ENCODE data around the gene NDUFA13. TPM values are rescaled to one million over a fixed set of nuclear protein-coding genes. Genes with fewer than 3 reads are reported as not detected.

The NDUFA13 gene
- total RNA-seq, 4 donors from 2014 or later, result 31.4 to 179 (median 108) TPM

- DNase-seq (ENCODE audit: low spot score in 2 of 2), result no peak
- intact Hi-C loops (cut with DNase I; ENCODE audit: low total_unique reads), result loop anchor here (5.0 kb wide), 1 partner anchor 123 kb away; no protein-coding TSS in a partner anchor
- no peak overlapping the region for H3K4me3 ChIP-seq (ENCODE audit: low read depth, poor library complexity, severe bottlenecking)
- WGBS, 2 donors, result 32 to 39% methylated on average over 9 of the region's 9 CpGs
- TF ChIP-seq POLR2A (IDR thresholded peaks at IDR 0.05), result no peak
- no peak for TF ChIP-seq CTCF (IDR thresholded peaks at IDR 0.05)
Measured at GRCh38 chr19:19489804-19490204, 26.2 kb upstream of the NDUFA13 start.

DNA sequence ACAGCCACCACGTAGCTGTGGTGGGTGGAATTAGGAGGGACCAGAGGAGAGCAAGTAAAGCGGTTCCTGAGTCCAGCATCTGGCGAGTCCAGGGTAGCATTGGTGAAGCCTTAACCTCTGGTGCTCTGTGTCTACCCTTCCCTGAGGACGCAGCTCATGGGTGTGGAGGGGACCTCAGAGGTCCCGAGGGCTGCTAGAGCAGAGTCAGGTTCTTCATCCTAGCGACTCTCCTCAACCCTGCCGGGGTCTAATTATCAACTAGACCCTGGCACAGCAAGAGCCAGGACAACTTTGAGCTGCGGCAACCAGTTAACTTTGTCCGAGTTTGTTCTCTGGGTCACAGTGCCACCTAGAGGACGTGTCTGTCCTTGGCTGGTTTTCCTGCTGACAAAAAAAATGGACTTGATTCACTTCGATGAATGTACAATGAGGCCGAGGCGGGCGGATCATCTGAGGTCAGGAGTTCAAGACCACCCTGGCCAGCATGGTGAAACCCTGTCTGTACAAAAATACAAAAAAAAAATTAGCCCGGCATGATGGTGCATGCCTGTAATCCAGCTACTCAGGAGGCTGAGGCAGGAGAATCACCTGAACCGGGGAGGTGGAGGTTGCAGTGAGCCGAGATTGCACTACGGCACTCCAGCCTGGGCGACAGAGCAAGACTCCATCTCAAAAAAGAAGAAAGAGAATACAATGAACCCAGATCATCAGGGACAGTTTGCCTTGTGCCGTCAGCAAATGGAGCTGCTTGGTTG, 25.6 kb upstream of the NDUFA13 start:
- peak in 1 of 3 donors; percentile 61 for TF ChIP-seq CTCF (IDR thresholded peaks at IDR 0.05)
- TF ChIP-seq POLR2A (IDR thresholded peaks at IDR 0.05), result no peak
- 21 to 26% methylated on average over 19 to 20 of the region's 20 CpGs for WGBS, 2 donors
- H3K4me3 ChIP-seq (ENCODE audit: low read depth, poor library complexity, severe bottlenecking), result no peak overlapping the region
- peak; percentile 81 to 96 for DNase-seq (ENCODE audit: low spot score in 2 of 2)
- intact Hi-C loops (cut with DNase I; ENCODE audit: low total_unique reads), result no loop called here

DNA sequence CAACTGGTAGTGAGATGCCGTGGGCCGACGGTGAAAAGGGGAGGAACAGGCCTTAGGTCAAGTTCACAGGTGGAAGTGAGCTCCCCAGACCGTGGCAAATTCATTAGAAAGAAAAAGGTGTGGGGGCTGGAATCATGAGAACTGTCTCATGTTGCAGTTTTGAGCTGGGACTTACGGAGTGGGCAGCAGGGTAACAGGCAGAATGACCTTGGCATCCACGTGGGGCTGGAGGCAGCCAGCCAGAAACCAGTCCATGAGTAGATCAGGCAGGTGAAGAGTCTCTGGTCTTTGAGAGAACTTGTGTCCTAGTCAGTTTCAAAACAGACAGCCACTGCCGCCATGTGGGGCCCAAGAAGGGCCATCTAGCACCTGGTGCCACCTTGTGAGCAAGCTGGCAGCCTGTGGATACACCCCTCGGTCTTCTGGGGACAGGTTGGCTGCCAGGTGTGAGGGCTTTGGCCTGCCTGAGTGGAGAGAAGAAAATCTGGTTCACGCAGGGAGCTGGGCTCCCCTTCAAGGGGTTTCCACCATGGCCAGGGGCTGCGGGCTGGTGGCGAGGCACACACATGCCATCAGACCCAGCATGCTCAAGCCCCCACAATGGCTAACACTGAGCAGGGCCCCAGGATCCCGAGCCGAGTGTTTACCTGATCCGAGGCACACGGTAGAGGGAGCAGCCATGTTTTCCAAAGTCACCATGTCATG, 24.6 kb upstream of the NDUFA13 start:
- no peak for DNase-seq (ENCODE audit: low spot score in 2 of 2)
- 85 to 88% methylated on average over 11 to 14 of the region's 15 CpGs for WGBS, 2 donors
- intact Hi-C loops (cut with DNase I; ENCODE audit: low total_unique reads), result no loop called here

DNA sequence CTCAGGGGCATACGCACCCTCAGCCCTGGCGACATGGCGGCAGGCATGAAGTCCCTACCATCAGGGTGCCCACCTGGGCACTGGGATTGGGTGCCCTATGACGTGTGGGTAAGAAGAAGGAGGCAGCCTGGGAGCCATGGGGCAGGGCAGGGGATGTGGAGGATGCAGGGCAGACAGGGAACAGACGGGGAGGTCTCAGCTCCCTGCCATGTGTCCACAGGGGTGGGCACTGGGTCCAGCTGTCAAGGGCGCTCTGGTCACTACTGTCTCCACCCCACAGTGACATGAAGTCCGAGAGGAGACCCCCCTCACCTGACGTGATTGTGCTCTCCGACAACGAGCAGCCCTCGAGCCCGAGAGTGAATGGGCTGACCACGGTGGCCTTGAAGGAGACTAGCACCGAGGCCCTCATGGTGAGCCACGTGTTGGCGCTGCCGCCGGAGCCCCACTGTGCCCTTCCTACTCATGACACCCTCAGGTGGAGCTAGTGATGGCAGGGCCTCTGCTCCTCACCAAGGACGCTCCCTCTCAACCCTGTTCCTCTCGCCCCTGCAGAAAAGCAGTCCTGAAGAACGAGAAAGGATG, 23.9 kb upstream of the NDUFA13 start:
- intact Hi-C loops (cut with DNase I; ENCODE audit: low total_unique reads), result no loop called here
- no peak for DNase-seq (ENCODE audit: low spot score in 2 of 2)
- TF ChIP-seq POLR2A (IDR thresholded peaks at IDR 0.05) (no peak), CTCF (IDR thresholded peaks at IDR 0.05) (no peak)
- no peak overlapping the region for H3K4me3 ChIP-seq (ENCODE audit: low read depth, poor library complexity, severe bottlenecking)
- WGBS, 2 donors, result 83 to 90% methylated on average over 19 to 21 of the region's 21 CpGs

More for the DNA sequence above, 24.6 kb upstream of the NDUFA13 start:
- TF ChIP-seq CTCF (IDR thresholded peaks at IDR 0.05) (no peak), POLR2A (IDR thresholded peaks at IDR 0.05) (no peak)
- no peak overlapping the region for H3K4me3 ChIP-seq (ENCODE audit: low read depth, poor library complexity, severe bottlenecking)

GRCh38 chr19:19493841-19494546, 22.0 kb upstream of the NDUFA13 start:
- intact Hi-C loops (cut with DNase I; ENCODE audit: low total_unique reads), result no loop called here
- TF ChIP-seq CTCF (IDR thresholded peaks at IDR 0.05) (no peak), POLR2A (IDR thresholded peaks at IDR 0.05) (no peak)
- no peak overlapping the region for H3K4me3 ChIP-seq (ENCODE audit: low read depth, poor library complexity, severe bottlenecking)
- no peak for DNase-seq (ENCODE audit: low spot score in 2 of 2)
- 81 to 87% methylated on average over 15 of the region's 15 CpGs for WGBS, 2 donors
